DOHH2 (cell line): Measurements from ENCODE around the gene CD8B2.

Experiments
- CTCF ChIP-seq: fragments of 200-600 bp; sonication (generic); IDR thresholded peaks from one replicate; pipeline ENCODE4 v1.5.1; 2014; ENCODE audit warnings: antibody characterized with exemption, mild to moderate bottlenecking, low read depth, low read length; ENCODE audit not compliant: poor library complexity, severe bottlenecking
- EZH2phosphoT487 ChIP-seq: fragments of 200-600 bp; sonication (generic); IDR thresholded peaks from 2 replicates; pipeline ENCODE4 v1.6.1; 2017; ENCODE audit warnings: borderline replicate concordance, mild to moderate bottlenecking, antibody characterized with exemption, low read length, moderate library complexity, mixed read lengths

DNA sequence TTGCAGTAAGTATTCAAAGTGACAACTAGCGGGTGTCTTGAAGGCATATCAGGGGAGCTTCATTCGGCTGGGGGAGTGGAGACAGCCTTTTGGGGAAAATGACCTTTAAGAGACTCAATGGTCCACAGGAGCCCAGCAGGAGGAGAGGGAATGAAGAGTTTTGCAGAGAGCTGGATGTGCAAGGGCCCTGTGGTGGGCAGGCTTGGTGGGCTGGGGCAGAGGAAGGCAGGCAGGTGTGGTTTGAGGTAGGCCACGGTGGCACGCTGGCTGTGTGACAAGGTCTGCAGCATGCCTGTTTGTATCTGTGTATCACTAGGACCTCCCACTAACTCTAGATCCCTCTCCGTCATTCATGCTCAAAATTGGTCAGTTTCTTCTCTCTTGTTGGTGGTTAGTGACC, 53.7 kb downstream of the CD8B2 start:
- TF ChIP-seq CTCF (no peak), EZH2phosphoT487 (no peak)
